NCI-H1417 treated with DMSO at 0.1 percent for 48 hours (cell line): Measurements from ENCODE around the gene MRPS6.

Experiments
- DNase-seq: peaks from one replicate; lab custom pipeline; 2025; lab: John Stamatoyannopoulos, UW

The MRPS6 gene

DNA sequence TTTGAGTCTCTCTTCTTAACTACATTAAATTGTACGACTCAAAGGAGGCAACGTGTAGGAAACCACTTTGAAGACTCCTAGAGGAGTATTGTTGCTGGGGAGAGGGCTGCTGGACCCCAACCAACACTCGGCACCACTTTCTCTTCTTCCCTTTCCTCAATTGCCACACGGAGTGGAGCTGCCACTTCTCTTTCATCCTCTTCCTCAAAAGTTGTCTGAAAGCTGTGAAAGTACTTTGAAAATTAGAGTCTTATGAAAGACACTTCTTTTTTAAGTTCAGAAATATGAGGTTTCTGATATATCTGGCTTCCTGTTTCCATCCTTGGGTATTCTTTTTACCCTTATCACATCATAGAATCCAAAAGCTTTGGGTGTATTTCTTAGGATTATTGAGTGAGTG, 59.5 kb downstream of the MRPS6 start:
- DNase-seq = no peak

DNA sequence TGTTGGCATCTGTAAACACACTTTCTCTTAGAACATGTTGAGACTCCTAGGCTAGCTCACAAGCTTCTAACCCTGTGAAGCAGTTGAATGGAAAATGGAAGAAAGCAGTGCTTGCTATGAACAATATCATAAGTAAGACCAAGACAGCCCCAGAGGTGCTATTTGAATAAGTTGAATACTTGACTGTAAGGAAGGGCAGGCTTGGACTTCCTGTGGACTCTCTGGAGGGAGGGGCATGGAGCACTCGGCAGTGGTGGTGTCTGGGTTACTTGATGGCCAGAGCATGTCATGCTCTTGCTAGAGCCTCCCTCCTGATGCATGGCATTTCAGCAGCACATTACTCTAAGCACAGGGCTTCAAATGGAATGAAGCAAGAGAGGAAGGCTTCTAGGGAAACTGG, 60.0 kb downstream of the MRPS6 start:
- no peak for DNase-seq

DNA sequence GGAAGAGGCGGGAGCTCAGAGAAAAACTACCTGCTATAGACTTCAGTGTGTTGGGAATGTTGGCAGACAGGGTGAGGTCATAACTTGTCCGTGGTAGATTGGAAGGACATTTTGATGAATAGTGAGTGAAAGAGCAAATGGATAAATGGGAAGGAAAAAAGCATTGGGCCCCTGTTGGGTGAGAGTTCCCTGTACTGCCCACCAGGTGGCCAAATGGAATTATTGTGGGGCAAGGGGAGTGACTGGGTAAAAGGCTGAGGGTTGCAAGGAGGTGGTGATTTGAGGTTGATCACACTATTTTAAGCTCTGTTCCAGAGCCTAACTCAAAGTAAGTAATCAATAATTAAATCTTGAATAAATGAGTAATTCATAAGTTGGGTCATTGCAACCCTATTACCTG, 60.4 kb downstream of the MRPS6 start:
- DNase-seq = no peak

DNA sequence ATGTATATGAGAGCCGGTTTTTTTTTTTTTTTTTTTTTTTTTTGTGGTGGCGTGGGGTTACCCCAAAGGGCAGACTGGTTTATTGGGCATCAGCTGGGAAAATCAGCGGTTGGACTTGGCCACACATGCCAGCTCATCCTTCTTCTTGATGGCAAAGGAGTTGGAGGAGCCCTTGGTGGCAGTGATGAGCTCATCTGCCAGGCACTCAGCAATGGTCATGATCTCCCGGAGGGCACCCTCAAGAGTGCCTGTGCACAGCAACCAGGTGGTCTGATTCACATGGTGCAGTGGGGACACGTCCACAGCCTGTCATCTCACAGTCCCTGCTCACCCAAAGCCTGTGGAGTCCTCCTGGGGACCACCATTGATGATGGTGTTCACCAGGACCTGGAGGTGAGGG, 62.0 kb downstream of the MRPS6 start:
- DNase-seq = no peak

DNA sequence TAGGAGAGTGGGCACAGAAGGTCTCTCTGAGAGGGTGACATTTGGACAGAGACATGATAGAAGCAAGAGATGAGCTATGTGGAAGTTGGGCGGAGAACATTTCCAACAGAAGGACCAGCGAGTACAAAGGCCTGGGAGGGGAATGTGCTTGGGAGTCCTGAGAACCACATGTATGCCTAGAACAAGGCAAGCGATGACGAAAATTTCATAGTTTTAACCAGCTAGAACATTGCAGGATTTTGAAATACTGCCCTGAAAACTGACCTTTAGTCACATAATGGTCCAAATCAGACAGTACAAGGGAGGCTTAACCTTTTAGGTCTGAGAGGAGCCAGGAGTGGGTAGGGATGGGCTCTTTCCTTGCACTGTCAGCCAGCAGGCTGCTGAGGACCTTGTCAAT, 68.0 kb downstream of the MRPS6 start:
- DNase-seq = no peak

DNA sequence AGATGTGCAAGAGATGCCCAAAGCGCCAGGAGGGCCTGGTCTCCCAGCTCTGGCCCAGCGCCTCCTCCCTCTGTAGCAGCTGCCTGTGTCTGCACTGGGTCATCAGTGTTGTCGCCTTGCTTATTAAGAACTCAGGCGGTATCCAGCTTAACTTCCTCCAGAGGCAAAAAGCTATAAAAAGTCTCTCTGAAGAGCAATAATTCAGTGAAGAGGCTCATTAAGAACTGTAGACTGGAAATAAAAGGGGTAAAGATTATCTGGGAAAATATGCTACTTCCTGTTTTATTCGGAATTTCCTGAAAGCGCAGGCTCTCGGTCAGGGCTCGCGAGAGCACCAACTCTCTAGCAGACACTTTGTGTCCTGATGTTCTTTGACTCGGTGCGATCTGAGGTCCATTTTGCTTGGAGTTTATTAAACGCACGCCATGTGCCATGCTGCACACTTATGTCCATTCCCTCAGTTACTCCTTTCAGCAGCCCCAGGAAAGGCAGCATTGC, 70.4 kb downstream of the MRPS6 start:
- no peak for DNase-seq

DNA sequence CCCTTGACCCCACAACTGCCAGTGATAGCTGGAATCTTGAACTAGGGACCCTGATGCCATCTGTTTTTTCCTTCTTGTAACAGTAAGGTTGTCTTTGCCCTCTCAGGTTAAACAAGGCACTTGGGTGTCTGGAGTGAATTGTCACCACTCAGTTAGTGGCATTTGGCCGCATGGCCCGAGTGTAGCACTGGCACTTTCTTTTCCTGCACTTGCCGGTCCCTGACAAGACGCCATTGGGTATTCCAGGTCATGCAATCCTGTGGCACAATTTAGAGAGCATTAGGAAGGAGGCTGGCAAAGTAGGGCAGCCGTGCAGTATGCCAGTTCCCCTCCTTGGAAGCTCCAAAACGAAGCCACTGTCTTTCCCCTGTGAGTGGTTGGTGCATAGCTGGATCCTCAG, 70.8 kb downstream of the MRPS6 start:
- DNase-seq = no peak

DNA sequence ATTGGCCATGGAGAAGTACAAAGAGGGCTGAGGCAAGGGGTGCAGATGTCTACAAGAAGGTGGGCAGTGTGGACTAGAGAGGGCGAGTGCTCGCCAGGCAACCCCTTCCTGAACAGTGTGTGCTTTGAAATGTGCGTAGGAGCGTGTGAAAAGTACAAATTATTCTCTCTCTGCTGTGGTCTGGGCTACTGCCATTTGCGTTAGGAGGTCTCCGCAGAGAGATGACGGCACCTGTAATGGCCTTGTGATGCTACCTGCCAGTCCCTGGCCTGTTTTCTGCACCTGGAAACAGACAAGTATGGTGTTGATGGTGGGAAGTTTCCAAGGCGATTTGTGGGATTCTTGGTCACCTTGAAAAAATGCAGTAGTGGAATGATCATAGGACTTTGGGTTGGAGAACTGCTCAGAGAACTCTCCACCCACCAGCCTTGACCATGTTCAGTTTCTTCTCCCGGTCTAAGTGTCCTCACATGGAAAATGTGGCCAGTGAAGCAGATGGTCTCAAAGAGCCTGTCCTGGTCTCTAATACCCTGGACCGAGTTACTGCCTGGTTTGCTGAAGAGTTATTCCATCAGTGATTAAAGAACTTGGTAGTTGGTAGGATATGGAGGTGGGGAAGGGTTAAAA, 74.5 kb downstream of the MRPS6 start:
- no peak for DNase-seq

DNA sequence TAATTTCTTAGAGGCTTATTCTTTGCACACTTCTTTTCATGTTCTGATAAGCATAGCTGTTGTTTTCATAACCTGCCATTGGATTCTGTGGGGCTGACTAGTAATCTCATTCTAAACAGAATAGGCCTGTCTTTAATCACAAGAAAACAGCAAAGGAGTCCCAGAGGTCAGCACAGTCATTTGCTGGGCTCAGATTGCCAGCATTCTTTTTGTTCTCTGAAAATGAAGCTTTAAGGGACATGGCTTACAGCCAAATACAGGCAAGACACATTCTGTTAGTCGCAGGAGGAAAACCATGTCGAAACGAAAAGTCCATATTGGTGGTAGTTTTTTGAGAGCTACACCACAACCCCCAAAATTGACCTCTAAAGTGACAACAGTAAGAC, 75.0 kb downstream of the MRPS6 start:
- DNase-seq = no peak

DNA sequence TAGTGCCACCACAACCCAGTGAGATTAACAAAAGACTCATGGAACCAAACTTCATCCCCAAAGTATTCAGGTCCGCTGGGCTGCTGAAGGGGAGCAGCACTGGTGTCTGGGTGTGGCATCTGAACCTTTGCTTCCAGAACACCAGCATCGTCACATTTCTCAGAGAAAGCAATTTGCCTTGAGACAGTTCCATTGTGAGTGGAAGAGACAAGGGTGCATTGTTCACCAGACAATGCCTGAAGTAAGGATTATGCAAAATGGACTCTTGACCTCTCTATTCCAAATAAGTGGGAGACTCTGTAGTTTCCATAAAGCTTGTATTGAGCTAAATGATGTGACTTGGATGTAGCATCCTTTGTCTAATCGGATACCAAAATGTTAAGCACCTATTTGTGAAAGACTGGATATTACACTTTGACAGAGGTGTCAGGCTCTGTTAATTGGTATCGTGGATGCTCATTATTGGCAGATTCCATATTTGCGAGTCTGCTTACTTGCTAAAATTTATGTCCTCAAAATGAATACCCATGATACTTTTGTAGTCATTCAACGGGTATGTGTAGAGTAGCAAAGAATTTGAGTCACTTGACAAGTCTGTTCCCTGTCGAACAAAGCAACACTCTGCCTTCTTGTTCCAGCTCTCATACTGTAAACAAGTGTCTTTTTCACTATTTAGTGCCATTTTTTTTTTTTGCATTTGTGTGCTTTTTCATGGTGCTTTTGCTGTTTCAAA, 75.6 kb downstream of the MRPS6 start:
- no peak for DNase-seq

DNA sequence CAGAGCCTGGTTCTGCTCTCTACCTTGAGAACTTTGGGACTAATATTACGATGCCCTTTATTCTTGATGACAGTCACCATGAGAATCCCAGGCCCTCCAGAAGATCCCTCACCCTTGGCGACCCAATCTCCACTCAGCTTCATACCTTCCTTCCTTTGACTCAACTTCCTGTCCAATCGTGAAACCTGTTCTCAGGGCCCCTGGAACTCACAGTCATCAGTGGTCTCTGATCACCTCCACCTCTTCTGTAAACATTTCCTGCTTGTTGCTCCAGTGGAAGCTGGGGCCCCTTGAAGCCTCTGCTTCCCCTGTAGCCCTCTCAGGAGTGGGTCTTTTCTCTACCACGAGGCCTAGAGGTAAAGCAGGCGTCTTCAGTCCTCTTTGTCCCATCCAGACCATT, 79.1 kb downstream of the MRPS6 start:
- no peak for DNase-seq

DNA sequence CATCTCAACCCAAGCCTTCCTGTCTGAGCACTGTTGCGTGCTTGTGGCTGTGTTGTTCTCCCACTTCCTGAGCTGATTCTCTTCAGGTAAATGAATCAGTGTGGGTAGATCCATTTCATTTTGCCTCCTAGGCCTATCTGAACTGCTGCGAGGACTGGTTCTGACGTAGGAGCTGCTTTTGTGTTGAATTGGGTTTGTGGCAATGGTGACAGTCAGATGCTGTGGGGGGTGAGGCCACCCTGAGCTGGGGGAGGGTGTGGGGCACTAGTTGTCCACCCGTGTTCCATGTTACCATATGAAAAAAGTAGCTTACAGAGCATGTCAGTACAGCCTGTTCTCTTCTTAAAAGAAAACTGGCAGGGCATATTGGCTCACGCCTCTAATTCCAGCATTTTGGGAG, 81.5 kb downstream of the MRPS6 start:
- no peak for DNase-seq

DNA sequence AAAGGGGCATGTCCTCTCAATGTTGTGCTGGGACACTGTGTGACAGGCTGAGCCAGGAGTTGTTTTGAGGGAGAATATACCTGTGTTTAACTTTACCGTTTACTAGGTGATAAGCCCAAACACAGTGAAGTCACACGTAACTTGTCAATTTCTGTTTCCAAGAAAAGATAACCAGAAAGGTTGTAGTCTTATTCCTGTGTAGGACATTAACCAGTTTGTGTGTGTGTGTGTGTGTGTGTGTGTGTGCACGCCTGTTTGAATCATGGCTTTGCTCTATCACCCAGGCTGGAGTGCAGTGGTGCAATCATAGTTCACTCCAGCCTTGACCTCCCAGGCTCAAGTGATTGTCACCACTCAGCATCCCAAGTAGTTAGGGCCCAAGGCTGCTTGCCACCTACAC, 83.6 kb downstream of the MRPS6 start:
- DNase-seq = no peak

DNA sequence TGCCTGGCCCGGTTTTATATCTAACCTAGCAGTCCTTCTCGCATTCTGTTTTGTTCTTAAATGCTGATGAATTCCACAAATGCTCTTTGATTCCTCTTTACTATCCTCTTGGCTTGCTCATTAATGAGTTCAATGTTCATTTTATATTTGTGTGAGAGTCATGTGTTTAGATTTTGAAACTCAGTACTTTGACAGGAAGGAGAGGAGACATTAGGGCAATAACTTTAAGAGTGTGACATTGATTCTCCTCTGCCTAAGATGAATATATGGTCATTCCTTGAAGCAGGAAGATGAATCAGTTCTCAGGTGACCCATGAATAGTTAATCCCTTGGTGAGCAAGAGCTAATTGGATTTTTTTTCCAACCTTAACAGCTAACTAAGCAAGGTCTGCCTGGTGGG, 84.1 kb downstream of the MRPS6 start:
- DNase-seq = no peak

DNA sequence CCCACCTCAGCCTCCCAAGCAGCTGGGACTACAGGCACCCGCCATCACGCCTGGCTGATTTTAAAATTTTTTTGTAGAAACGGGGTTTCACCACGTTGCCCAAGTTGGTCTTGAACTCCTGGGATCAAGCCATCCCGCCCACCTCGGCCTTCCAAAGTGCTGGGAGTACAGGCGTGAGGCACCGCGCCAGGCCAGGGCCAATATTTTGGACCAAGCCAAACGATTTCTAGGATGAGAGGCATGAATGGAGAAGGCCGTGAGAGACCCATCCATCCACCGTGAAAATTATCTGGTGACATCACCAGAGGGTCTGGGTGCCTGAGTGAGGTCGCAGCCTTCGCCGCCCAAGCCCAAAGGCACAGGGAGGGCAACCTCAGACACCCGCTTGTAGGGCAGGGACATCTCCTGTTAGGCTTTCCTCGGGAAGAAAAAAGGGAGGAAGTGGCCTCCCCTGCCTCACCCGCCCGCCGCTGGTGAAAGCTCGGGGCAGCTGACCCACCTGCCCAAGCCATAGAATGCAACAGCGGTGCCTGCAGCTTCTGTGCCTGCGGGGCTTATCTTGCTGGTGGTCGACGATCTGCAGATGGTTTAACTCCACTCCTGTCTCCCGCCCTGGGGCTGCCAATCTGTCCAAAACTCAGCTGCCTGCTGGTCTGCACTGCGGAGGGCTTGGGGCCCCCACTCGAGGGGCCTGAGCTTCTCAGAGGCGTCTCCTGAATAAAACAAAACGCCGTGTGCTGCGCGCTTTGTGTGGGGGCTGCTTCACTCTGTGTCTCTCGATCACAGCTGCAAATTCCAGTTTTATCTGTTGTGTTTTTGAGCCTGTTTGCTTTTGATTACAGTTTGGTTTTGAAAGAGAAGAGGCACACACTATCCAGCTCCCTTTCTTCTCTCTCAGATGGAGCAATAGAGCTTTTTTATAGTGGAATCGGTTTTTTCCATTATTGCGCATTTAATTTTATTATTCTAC, 85.8 kb downstream of the MRPS6 start:
- no peak for DNase-seq

DNA sequence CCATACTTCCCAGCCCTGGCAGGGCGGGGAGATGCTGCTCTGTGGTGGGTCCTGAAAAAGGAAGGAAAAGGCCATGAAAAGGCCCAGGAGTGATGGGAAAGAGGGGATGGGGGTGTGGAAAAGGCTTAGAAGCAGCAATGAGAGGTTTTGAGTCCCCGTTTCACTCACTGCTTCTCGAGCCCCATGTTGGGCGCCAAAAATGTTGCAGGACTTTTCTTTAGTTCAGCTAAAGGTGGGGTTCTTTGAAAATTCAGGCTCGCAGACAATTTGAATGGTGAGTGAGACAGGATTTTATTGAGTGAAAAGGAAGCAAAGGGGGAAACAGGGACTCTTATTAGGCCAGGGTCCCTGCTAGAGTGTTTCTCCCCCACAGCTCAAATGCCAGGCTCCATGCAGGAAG, 93.1 kb downstream of the MRPS6 start:
- no peak for DNase-seq

DNA sequence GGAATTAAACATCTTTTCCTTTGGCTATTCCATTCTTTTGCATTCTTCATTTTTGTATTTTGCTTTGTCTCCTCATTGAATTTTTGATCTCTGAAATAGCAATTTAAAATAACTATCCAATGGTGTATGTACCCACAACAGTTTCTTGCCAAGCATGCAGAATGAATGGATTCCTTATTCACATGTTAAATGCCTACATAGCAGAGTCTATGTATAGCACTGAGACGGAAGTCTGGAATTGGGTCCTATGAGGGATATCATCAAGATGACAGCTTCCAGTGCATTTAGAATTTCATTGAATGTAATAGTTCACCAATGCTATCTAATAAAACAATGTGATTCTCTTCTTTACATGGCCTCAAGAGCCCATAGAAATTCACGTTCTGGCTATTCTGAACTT, 97.5 kb downstream of the MRPS6 start:
- DNase-seq = no peak

DNA sequence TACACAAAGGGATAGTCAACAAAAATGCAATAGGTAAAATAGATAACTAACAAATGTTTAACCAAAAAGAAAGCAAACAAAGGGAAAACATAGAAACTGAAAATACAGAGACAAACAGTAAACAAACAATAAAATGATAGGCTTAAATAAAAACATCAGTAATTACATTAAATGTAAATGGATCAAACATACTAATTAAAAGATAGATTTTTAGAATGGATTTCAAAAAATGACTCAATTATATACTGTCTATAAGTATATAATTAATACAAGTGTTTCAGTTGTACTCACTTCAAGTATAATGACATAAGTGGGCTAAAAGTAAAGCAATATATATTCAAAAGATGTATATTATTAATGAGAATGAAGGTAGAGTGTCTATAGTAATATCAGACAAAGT, 101.1 kb downstream of the MRPS6 start:
- DNase-seq = no peak

DNA sequence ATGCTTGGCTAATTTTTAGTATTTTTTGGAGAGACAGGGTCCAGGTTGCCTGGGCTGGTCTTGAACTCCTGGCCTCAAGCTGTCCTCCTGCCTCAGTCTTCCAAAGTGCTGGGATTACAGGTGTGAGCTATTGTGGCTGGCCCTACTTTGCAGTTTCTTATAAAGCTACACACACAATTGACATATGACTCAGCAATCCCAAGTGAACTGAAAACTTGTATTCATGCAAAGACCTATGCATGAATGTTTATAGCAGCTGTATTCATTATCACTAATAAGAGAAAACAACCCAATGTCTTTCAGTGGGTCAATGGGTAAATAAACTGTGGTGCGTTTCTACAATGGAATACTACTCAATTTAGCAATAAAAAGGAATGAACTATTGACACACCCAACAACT, 103.1 kb downstream of the MRPS6 start:
- DNase-seq = no peak

DNA sequence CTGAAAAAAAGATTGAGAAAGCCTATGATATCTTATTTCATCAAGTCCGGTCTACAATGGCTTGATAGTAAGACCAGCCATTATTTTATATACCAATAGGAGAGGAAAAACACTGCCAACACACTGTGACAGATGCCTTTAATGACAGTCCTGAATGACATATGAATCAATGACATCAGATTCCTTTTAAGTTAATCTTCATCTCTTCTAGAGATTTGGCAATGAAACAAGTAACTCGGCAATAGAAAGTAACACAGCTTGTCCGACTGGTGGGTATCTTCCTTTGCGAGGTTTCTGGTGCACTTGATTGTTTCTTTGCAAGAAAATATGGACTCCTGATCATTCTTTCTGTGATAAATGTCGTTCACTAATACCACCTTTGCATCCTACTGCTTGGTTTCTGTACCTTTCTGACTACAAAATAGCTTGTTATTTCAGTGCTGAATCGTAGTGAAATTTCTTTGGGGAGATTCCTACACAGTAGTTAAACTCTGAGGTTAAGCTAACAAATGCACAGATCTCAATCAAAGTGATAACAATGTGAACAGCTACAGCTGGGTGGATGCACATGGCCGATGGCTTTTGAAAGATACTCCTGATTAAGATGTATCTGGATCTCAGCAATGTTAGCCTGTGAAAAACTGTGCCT, 104.7 kb downstream of the MRPS6 start:
- no peak for DNase-seq

DNA sequence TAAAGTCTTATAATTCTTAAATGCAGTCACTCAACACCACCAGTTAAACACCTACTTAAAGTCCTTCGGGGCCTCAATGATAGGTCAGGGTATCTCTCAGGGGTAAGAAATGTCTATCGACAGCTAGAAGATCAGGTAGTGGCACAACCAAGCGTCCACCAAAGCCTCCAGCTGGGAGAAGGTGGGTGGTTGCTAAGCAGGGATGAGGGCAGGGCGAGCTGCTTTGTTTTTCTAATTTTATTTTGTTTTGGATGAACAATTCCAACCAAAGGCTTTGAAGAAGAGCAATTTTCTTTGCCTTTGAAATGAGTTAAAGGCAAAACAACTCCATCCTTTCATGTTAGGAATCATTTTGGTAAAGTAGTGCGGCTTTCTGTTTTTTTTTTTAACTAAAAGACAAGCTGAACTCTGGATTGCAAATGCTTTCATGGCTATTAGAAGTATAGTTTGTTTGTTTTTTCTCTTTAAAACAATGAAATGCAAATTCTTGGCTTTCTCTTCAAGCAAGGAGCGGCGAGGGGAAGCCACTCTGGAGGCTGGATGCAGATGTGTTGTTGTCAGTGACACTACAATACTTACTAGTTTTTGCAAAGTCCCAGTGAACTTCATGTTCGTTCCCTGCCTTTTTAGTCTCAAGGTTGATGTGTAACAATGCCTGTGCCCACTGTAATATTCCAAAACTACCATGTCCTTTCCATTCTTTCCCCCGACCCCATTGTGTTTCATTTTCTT, 106.0 kb downstream of the MRPS6 start:
- no peak for DNase-seq

DNA sequence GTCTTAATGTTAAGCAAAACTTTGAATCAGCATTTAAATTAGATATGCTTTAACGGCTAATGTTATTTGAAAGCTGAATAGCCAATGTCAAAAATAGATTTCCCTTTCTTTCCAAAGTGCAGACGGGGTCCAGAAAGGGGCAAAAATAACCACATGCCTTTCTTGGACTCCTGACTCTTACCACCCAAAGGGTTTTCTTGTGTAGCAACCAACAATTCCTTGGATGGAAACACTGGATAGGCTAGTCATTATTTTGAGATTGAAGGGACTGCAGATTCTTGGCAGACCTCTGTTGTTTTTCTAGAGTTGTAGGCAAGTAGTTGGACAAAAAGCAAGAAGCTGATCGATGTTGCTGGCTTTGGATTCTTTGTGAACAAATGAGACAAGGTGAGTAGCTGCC, 107.0 kb downstream of the MRPS6 start:
- no peak for DNase-seq
